H9 (cell line): Measurements from ENCODE around the gene C16orf90. TPM values are rescaled to one million over a fixed set of nuclear protein-coding genes. Genes with fewer than 3 reads are reported as not detected.
"Not testable (repeated sequence)": the region's sequence is repeated elsewhere in the genome, so short reads cannot be mapped to it uniquely, and the experiment has no call there.

ENCODE experiments used
- DNase-seq: peaks from one replicate; pipeline ENCODE4 v3.0.0-alpha.2; 2017
- H2AFZ ChIP-seq: one replicate; pipeline ENCODE4 v1.6.1; 2013; ENCODE audit warnings: mild to moderate bottlenecking, low read length, control low read depth, moderate library complexity
- H2AK5ac ChIP-seq: 2 replicates; pipeline ENCODE4 v1.6.1; 2013; ENCODE audit warnings: low read length, control low read depth, mixed read lengths; ENCODE audit not compliant: insufficient read length
- H2BK120ac ChIP-seq: one replicate; pipeline ENCODE4 v1.6.1; 2013; ENCODE audit warnings: low read depth, mild to moderate bottlenecking, low read length, control low read depth, inconsistent platforms; ENCODE audit not compliant: poor library complexity, severe bottlenecking
- H2BK12ac ChIP-seq: 2 replicates; pipeline ENCODE4 v1.6.1; 2013; ENCODE audit warnings: low read length, control low read depth, mixed read lengths, low read depth; ENCODE audit not compliant: insufficient read length
- H2BK15ac ChIP-seq: 2 replicates; pipeline ENCODE4 v1.6.1; 2013; ENCODE audit warnings: low read depth, low read length, control low read depth
- H2BK20ac ChIP-seq: one replicate; pipeline ENCODE4 v1.6.1; 2013; ENCODE audit warnings: low read depth, mild to moderate bottlenecking, low read length, control low read depth, inconsistent platforms; ENCODE audit not compliant: poor library complexity, severe bottlenecking
- H2BK5ac ChIP-seq: 2 replicates; pipeline ENCODE4 v1.6.1; 2013; ENCODE audit warnings: low read length, control low read depth, mixed read lengths; ENCODE audit not compliant: insufficient read length
- H3K14ac ChIP-seq: 2 replicates; pipeline ENCODE4 v1.6.1; 2013; ENCODE audit warnings: low read length, control low read depth; ENCODE audit not compliant: insufficient read depth
- H3K18ac ChIP-seq: 2 replicates; pipeline ENCODE4 v1.6.1; 2013; ENCODE audit warnings: low read depth, mild to moderate bottlenecking, mixed read lengths, low read length, control low read depth; ENCODE audit not compliant: insufficient read length
- H3K23ac ChIP-seq: 2 replicates; pipeline ENCODE4 v1.6.1; 2013; ENCODE audit warnings: low read length, control low read depth, mixed read lengths, low read depth; ENCODE audit not compliant: insufficient read length
- H3K23me2 ChIP-seq: 2 replicates; pipeline ENCODE4 v1.6.1; 2013; ENCODE audit warnings: low read depth, mild to moderate bottlenecking, mixed read lengths, low read length, control low read depth; ENCODE audit not compliant: insufficient read length, poor library complexity, severe bottlenecking
- H3K27ac ChIP-seq: 2 replicates; pipeline ENCODE4 v1.5.1; 2013; ENCODE audit warnings: low read length, control low read depth, mixed read lengths, low read depth; ENCODE audit not compliant: insufficient read length
- H3K27me3 ChIP-seq: 2 replicates; pipeline ENCODE4 v1.6.1; 2013; ENCODE audit warnings: low read length, control low read depth, inconsistent platforms; ENCODE audit not compliant: insufficient read depth
- H3K4ac ChIP-seq: 2 replicates; pipeline ENCODE4 v1.6.1; 2013; ENCODE audit warnings: low read depth, mild to moderate bottlenecking, control low read depth, inconsistent platforms, low read length, moderate library complexity
- H3K4me1 ChIP-seq: 2 replicates; pipeline ENCODE4 v1.6.1; 2013; ENCODE audit warnings: low read length, control low read depth, inconsistent platforms; ENCODE audit not compliant: insufficient read depth
- H3K4me2 ChIP-seq: 2 replicates; pipeline ENCODE4 v1.6.1; 2013; ENCODE audit warnings: low read length, control low read depth, mixed read lengths; ENCODE audit not compliant: insufficient read length, insufficient read depth
- H3K56ac ChIP-seq: 2 replicates; pipeline ENCODE4 v1.6.1; 2013; ENCODE audit warnings: low read depth, mild to moderate bottlenecking, mixed read lengths, low read length, control low read depth; ENCODE audit not compliant: insufficient read length
- H3K79me1 ChIP-seq: 2 replicates; pipeline ENCODE4 v1.6.1; 2013; ENCODE audit warnings: low read depth, mild to moderate bottlenecking, moderate library complexity, low read length, control low read depth, inconsistent platforms; ENCODE audit not compliant: insufficient read depth, poor library complexity, severe bottlenecking
- H3K79me2 ChIP-seq: 2 replicates; pipeline ENCODE4 v1.6.1; 2013; ENCODE audit warnings: low read length, control low read depth, inconsistent platforms; ENCODE audit not compliant: insufficient read depth
- H3K9ac ChIP-seq: 2 replicates; pipeline ENCODE4 v1.6.1; 2013; ENCODE audit warnings: low read length, control low read depth, mixed read lengths; ENCODE audit not compliant: insufficient read length; ENCODE audit errors: extremely low read depth
- H3K9me3 ChIP-seq: one replicate; pipeline ENCODE4 v1.6.1; 2013; ENCODE audit warnings: low read depth, low read length, inconsistent platforms; ENCODE audit not compliant: control insufficient read depth
- H3T11ph ChIP-seq: one replicate; pipeline ENCODE4 v1.6.1; 2013; ENCODE audit warnings: mild to moderate bottlenecking, low read length, control low read depth, inconsistent platforms
- H4K20me1 ChIP-seq: one replicate; pipeline ENCODE4 v1.6.1; 2013; ENCODE audit not compliant: control insufficient read depth, insufficient read length, insufficient read depth
- H4K5ac ChIP-seq: 2 replicates; pipeline ENCODE4 v1.6.1; 2013; ENCODE audit warnings: low read depth, mild to moderate bottlenecking, mixed read lengths, low read length, control low read depth; ENCODE audit not compliant: insufficient read length
- H4K8ac ChIP-seq: replicated peaks from 2 replicates; pipeline ENCODE4 v1.6.1; 2013; ENCODE audit warnings: low read length, control low read depth, mixed read lengths, low read depth; ENCODE audit not compliant: insufficient read length
- H4K91ac ChIP-seq: 2 replicates; pipeline ENCODE4 v1.6.1; 2013; ENCODE audit warnings: low read depth, mild to moderate bottlenecking, moderate library complexity, mixed read lengths, low read length, control low read depth; ENCODE audit not compliant: insufficient read length
- H3K27ac Mint-ChIP-seq, 3 experiments: 2 replicates in 2 of 3; 3 replicates in 1 of 3; pipeline ENCODE4 v1.8.0; 2020 to 2021; ENCODE audit warnings: mixed read lengths in 3 of 3, mild to moderate bottlenecking in 1 of 3, moderate library complexity in 1 of 3
- H3K27me3 Mint-ChIP-seq: 2 replicates; pipeline ENCODE4 v1.8.0; 2021; ENCODE audit warnings: low read depth, mild to moderate bottlenecking, moderate library complexity, mixed read lengths
- H3K36me3 Mint-ChIP-seq, 3 experiments: 2 replicates in 2 of 3; 3 replicates in 1 of 3; pipeline ENCODE4 v1.8.0; 2020 to 2021; ENCODE audit warnings: low read depth in 3 of 3, mixed read lengths in 3 of 3; ENCODE audit not compliant: insufficient read depth in 1 of 3
- H3K4me1 Mint-ChIP-seq, 2 experiments: 2 replicates each; pipeline ENCODE4 v1.8.0; 2020; ENCODE audit warnings: mixed read lengths in 2 of 2
- H3K4me3 Mint-ChIP-seq, 2 experiments: 2 replicates in 1 of 2; 3 replicates in 1 of 2; pipeline ENCODE4 v1.8.0; 2020 to 2021; ENCODE audit warnings: mild to moderate bottlenecking in 2 of 2, mixed read lengths in 2 of 2, moderate library complexity in 1 of 2
- H3K9me3 Mint-ChIP-seq, 2 experiments: 2 replicates in 1 of 2; 3 replicates in 1 of 2; pipeline ENCODE4 v1.8.0; 2020; ENCODE audit warnings: mild to moderate bottlenecking in 2 of 2, mixed read lengths in 2 of 2, moderate library complexity in 1 of 2
- CTCF ChIP-seq: fragments of 200-600 bp; sonication (generic); conservative IDR thresholded peaks from 3 replicates; pipeline ENCODE4 v1.8.0; 2021; ENCODE audit warnings: antibody characterized with exemption, mild to moderate bottlenecking
- WGBS: extraction: QIAGEN DNeasy Blood & Tissue Kit; methylation state at CpG from one replicate; pipeline ENCODE4 v1.1.7; 2013; ENCODE audit warnings: missing lambda C conversion rate, low lambda C conversion rate, mixed read lengths; ENCODE audit not compliant: insufficient read length; ENCODE audit errors: extremely low coverage; 5-methylcytosine and 5-hydroxymethylcytosine counted together
- total RNA-seq: library from RNA; stranded (reverse); gene quantifications from 2 replicates; pipeline ENCODE4 v1.2.1, GENCODE V29; 2021

C16orf90 gene
- total RNA-seq, 1 experiment from 2014 or later, result not detected

GRCh38 chr16:3474136-3474779 is 21.0 kb downstream of the C16orf90 start:
- Histone ChIP-seq H2BK12ac (no peak overlapping the region), H2BK15ac (no peak overlapping the region), H4K8ac (no peak overlapping the region), H2AFZ (no peak overlapping the region), H3T11ph (no peak overlapping the region), H3K79me1 (peaks cover 7% of the 10 kb centered on the region), H2AK5ac (no peak overlapping the region), H2BK120ac (no peak overlapping the region), H3K14ac (no peak overlapping the region), H4K91ac (no peak overlapping the region), H3K23me2 (no peaks in the 10 kb centered on the region), H2BK5ac (no peak overlapping the region), H3K27ac (no peak overlapping the region), H3K9ac (no peak overlapping the region), H3K4me2 (no peak overlapping the region), H3K79me2 (peaks cover 7% of the 10 kb centered on the region; the same call in 1 of the 2 replicates), H3K27me3 (no peaks in the 10 kb centered on the region), H2BK20ac (no peak overlapping the region), H3K18ac (no peak overlapping the region), H3K56ac (no peak overlapping the region), H3K9me3 (no peaks in the 10 kb centered on the region), H3K23ac (no peak overlapping the region), H4K5ac (no peak overlapping the region), H4K20me1 (peaks cover 3% of the 10 kb centered on the region), H3K4me1 (no peaks in the 10 kb centered on the region), H3K4ac (no peak overlapping the region)
- Mint-ChIP-seq H3K4me1 (peaks cover 5 to 7% of the 10 kb centered on the region in 2 experiments), H3K27ac (peak overlapping the region in 1 of 3 experiments; percentile 89; a peak in 1 of 7 replicates), H3K36me3 (peaks cover 0 to 11% (median 5%) of the 10 kb centered on the region in 3 experiments; a peak in 5 of 7 replicates), H3K4me3 (no peak overlapping the region), H3K27me3 (no peaks in the 10 kb centered on the region), H3K9me3 (no peaks in the 10 kb centered on the region)
- DNase-seq, result no peak
- TF ChIP-seq CTCF, result no peak
- WGBS, result no CpG with 5 or more reads among the region's 16 CpGs

- H3K9ac ChIP-seq, H4K8ac ChIP-seq, H3K4me2 ChIP-seq, H3K27me3 ChIP-seq, H4K91ac ChIP-seq, H3K27ac Mint-ChIP-seq, H2AFZ ChIP-seq, H3K79me2 ChIP-seq, H4K5ac ChIP-seq, H4K20me1 ChIP-seq, H3K56ac ChIP-seq, H2BK15ac ChIP-seq, H2BK5ac ChIP-seq, H3K79me1 ChIP-seq, H3K14ac ChIP-seq, H2AK5ac ChIP-seq, H2BK20ac ChIP-seq, H3K36me3 Mint-ChIP-seq, H3T11ph ChIP-seq, H2BK120ac ChIP-seq, H3K4me3 Mint-ChIP-seq, H3K18ac ChIP-seq, H3K23ac ChIP-seq, DNase-seq, H3K9me3 Mint-ChIP-seq, H3K9me3 ChIP-seq, H3K27me3 Mint-ChIP-seq, H3K23me2 ChIP-seq, H2BK12ac ChIP-seq, H3K4ac ChIP-seq, H3K27ac ChIP-seq, H3K4me1 ChIP-seq: not testable (repeated sequence)
- H3K4me1 Mint-ChIP-seq, result peaks cover 8 to 12% of the 10 kb centered on the region in 2 experiments
- WGBS, result no CpG with 5 or more reads among the region's 3 CpGs
These were observed 21.7 kb downstream of the C16orf90 start for GRCh38 chr16:3473596-3473943.
